ENCODE data around the gene GYS1.
"Not testable (repeated sequence)": the region's sequence is repeated elsewhere in the genome, so short reads cannot be mapped to it uniquely, and the experiment has no call there.

Gene GYS1

GRCh38 chr19:48993175-48994034, at the start of gene GYS1, which contains the start of gene RUVBL2:
GYS1 (minus strand) TSS chr19:48993309; CDS start chr19:48993112, 197 bp downstream.
RUVBL2 (plus strand) TSS chr19:48993887; CDS start chr19:48993912, 25 bp downstream.
- peak; percentile 99 for DNase-seq

GRCh38 chr19:49042666-49043065, 49.6 kb upstream of the GYS1 start:
- not testable (repeated sequence) for DNase-seq

- DNase-seq = no peak
Measured at GRCh38 chr19:49042177-49042576, 49.1 kb upstream of the GYS1 start.

- DNase-seq = not testable (repeated sequence)
Measured at GRCh38 chr19:49039736-49040135, 46.6 kb upstream of the GYS1 start.

- DNase-seq = not testable (repeated sequence)
Measured at GRCh38 chr19:49038557-49039276, 45.6 kb upstream of the GYS1 start.

GRCh38 chr19:49038111-49038510, 45.0 kb upstream of the GYS1 start:
- DNase-seq = not testable (repeated sequence)

GRCh38 chr19:49036815-49037214, 43.7 kb upstream of the GYS1 start, which contains the start of gene CGB1:
CGB1 (minus strand) TSS chr19:49036895; CDS start chr19:49036711, 184 bp downstream.
- peak; percentile 36 for DNase-seq

- DNase-seq = peak; percentile 78
Measured at GRCh38 chr19:49031642-49032301, 38.7 kb upstream of the GYS1 start, which contains the start of gene CGB2. CGB2 (plus strand) TSS chr19:49031890; CDS start chr19:49032096, 206 bp downstream.

- not testable (repeated sequence) for DNase-seq
Measured at GRCh38 chr19:49030323-49030722, 37.2 kb upstream of the GYS1 start.

GRCh38 chr19:49029749-49030148, 36.6 kb upstream of the GYS1 start:
- not testable (repeated sequence) for DNase-seq

GRCh38 chr19:49028686-49029085, 35.6 kb upstream of the GYS1 start:
- not testable (repeated sequence) for DNase-seq

GRCh38 chr19:49025599-49025998, 32.5 kb upstream of the GYS1 start:
- DNase-seq = not testable (repeated sequence)

GRCh38 chr19:49025088-49025487, 32.0 kb upstream of the GYS1 start:
- DNase-seq = not testable (repeated sequence)

- DNase-seq = not testable (repeated sequence)
Measured at GRCh38 chr19:49024233-49024632, 31.1 kb upstream of the GYS1 start, which contains the start of gene CGB3. CGB3 (minus strand) TSS chr19:49024333; CDS start chr19:49023971, 362 bp downstream.

- no peak for DNase-seq
Measured at GRCh38 chr19:49022116-49022515, 29.0 kb upstream of the GYS1 start.

- no peak for DNase-seq
Measured at GRCh38 chr19:49020931-49021895, 28.1 kb upstream of the GYS1 start.

- DNase-seq = no peak
Measured at GRCh38 chr19:49020342-49020741, 27.2 kb upstream of the GYS1 start.

- peak; percentile 46 for DNase-seq
Measured at GRCh38 chr19:49019242-49019932, 26.3 kb upstream of the GYS1 start.

- DNase-seq = not testable (repeated sequence)
Measured at GRCh38 chr19:49018388-49019241, 25.5 kb upstream of the GYS1 start.
